Activated CD4-positive, alpha-beta T cell treated with anti-CD3 and anti-CD28 coated beads, Interleukin-2, amount 10 ng/mL, durations not matched to agents 7 days and 5 days (primary cell): Measurements from ENCODE around the gene HIPK1. TPM values are rescaled to one million over a fixed set of nuclear protein-coding genes. Genes with fewer than 3 reads are reported as not detected.
"Not testable (repeated sequence)": the region's sequence is repeated elsewhere in the genome, so short reads cannot be mapped to it uniquely, and the experiment has no call there.

Source experiments
- CTCF ChIA-PET: fragments of 350-600 bp; sonication (Branson Sonifier 250); formaldehyde crosslinking; loops from one replicate; lab custom pipeline; 2021; ENCODE audit warnings: antibody characterized with exemption; lab: Charles Lee
- POLR2A ChIA-PET: fragments of 350-600 bp; sonication (Branson Sonifier 250); formaldehyde crosslinking; loops from one replicate; lab custom pipeline; 2021; ENCODE audit warnings: antibody characterized with exemption; lab: Charles Lee
- DNase-seq: peaks from one replicate; pipeline ENCODE4 v3.0.0-alpha.2; 2020
- H3K27ac Mint-ChIP-seq: one replicate; pipeline ENCODE4 v1.8.0; 2021; ENCODE audit warnings: mild to moderate bottlenecking, moderate library complexity, mixed read lengths
- H3K27me3 Mint-ChIP-seq: one replicate; pipeline ENCODE4 v1.8.0; 2021; ENCODE audit warnings: mixed read lengths
- H3K36me3 Mint-ChIP-seq: one replicate; pipeline ENCODE4 v1.8.0; 2021; ENCODE audit warnings: low read depth, mixed read lengths
- H3K4me1 Mint-ChIP-seq: one replicate; pipeline ENCODE4 v1.8.0; 2021; ENCODE audit warnings: mixed read lengths
- H3K4me3 Mint-ChIP-seq: one replicate; pipeline ENCODE4 v1.8.0; 2021; ENCODE audit warnings: mild to moderate bottlenecking, moderate library complexity, mixed read lengths
- H3K9me3 Mint-ChIP-seq: one replicate; pipeline ENCODE4 v1.8.0; 2021; ENCODE audit warnings: mixed read lengths
- total RNA-seq, 2 experiments: library from RNA; stranded (reverse); gene quantifications; one replicate each; pipeline ENCODE4 v1.2.3, GENCODE V29; 2021

The HIPK1 gene
- total RNA-seq, 2 experiments from 2014 or later: 88.5 to 106 TPM

DNA sequence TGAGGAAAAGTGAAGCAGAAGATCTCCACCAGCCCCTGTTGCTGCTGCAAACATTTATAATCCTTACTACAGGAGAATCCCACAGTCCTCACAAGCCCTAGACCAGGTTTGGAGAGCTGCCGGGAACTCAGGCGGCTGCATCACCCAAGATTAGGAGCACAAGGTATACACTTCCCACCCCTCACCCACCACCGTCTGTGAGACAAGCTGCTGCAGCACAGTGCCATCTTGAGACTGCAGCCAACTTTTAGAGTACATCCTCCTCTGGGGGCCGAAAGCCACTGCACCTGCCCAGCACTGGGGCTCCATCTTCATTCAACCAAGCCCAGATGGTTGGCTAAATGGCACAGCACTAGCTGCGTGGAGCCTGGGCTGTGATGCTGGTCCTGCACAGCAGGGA is 63.9 kb downstream of the HIPK1 start:
- CTCF ChIA-PET: no interaction called here
- Mint-ChIP-seq H3K4me1 (no peaks in the 10 kb centered on the region), H3K27me3 (peaks cover 6% of the 10 kb centered on the region), H3K9me3 (peaks cover 22% of the 10 kb centered on the region), H3K4me3 (no peak overlapping the region), H3K27ac (no peak overlapping the region), H3K36me3 (peaks cover 5% of the 10 kb centered on the region)
- POLR2A ChIA-PET: no interaction called here
- DNase-seq: no peak

DNA sequence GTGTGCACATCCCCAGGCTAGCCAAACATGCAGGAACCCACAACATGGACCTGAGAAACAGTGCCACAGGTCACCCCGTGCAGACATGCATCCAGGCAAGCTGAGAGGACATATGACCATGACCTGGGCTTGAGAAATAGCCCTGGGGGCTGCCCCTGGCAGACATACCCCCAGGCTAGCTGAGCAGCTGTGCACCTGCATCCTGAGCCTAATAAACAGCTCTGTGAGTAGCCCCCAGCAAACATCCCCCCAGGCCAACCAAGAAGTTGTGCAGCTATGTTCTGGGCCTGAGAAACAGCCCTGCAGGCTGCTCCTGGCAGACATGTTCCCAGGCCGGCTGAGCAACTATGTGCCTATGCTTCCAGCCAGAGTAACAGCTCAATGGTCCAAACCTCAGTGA is 64.6 kb downstream of the HIPK1 start:
- ChIA-PET POLR2A (no interaction called here), CTCF (no interaction called here)
- H3K4me1 Mint-ChIP-seq: no peaks in the 10 kb centered on the region
- peaks cover 11% of the 10 kb centered on the region for H3K27me3 Mint-ChIP-seq
- peaks cover 22% of the 10 kb centered on the region for H3K9me3 Mint-ChIP-seq
- DNase-seq: no peak
- no peak overlapping the region for H3K4me3 Mint-ChIP-seq
- no peak overlapping the region for H3K27ac Mint-ChIP-seq
- H3K36me3 Mint-ChIP-seq: peaks cover 5% of the 10 kb centered on the region

DNA sequence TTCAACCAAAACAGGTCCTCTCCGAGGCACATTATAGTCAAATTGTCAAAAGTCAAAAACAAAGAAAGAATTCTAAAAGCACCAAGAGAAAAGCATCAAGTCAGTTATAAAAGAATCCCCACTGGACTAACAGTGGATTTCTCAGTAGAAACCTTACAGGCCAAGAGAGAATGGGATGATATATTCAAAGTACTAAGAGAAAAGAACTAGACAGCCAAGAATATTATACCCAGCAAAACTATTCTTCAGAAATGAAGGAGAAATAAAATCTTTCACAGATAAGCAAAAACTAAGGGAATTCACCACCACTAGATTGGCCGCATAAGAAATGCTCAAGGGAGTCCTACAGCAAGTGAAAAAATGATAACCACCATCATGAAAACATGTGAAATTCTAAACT is 66.3 kb downstream of the HIPK1 start:
- Mint-ChIP-seq H3K4me1 (no peaks in the 10 kb centered on the region), H3K27me3 (peaks cover 13% of the 10 kb centered on the region), H3K36me3 (peaks cover 5% of the 10 kb centered on the region), H3K9me3 (peaks cover 22% of the 10 kb centered on the region), H3K27ac (no peak overlapping the region), H3K4me3 (no peak overlapping the region)
- DNase-seq: no peak
- POLR2A ChIA-PET: no interaction called here
- CTCF ChIA-PET: no interaction called here

DNA sequence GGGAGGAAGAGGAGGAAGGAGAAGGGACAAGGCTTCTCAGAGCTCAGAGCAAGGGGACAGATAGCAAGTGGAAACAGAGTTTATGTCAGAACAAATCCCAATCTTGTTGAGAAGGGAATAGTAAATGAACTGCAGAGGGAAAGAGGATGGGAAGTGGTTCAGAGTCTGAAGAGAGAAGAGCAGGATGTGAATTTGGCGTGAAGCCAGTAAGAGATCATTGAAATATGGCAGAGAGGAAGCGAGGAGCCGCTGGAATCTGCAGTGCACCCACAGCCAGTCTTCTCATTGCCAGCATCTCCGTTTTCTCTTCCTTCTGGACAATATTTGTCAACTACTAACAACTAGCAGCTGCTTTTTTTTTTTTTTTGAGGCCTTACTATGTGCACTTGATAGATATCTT is 69.2 kb downstream of the HIPK1 start:
- H3K27me3 Mint-ChIP-seq: peaks cover 12% of the 10 kb centered on the region
- H3K9me3 Mint-ChIP-seq: peaks cover 19% of the 10 kb centered on the region
- H3K4me3 Mint-ChIP-seq: no peak overlapping the region
- H3K4me1 Mint-ChIP-seq: no peaks in the 10 kb centered on the region
- H3K27ac Mint-ChIP-seq: no peak overlapping the region
- CTCF ChIA-PET: interaction anchor here (0.6 kb wide), 1 partner anchor 216 kb away, joined by 5 read pairs; no protein-coding TSS in a partner anchor
- peaks cover 5% of the 10 kb centered on the region for H3K36me3 Mint-ChIP-seq
- DNase-seq: no peak
- POLR2A ChIA-PET: interaction anchor here (0.7 kb wide), 1 partner anchor 167 kb away, joined by 3 read pairs; no protein-coding TSS in a partner anchor

DNA sequence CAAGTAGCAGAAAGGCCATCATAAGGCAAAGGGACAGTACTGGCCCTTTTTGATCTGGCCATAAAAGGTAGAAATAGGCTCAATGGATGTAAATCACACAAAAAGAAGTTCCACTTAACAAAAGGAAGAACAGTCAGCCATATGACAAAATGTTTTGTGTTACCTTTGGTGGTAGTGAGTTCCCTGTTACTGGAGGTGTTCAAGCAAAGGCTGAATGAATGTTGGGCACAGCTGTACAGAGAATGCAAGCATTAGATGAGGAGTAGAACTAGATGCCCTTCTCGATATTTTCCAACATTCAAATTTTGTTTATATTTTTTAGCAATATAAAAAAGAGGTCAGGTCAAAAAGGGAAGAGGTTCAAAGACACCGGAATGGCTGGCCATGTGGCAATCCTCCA is 70.1 kb downstream of the HIPK1 start:
- Mint-ChIP-seq H3K27ac (no peak overlapping the region), H3K4me1 (no peaks in the 10 kb centered on the region), H3K9me3 (peaks cover 14% of the 10 kb centered on the region), H3K27me3 (peaks cover 13% of the 10 kb centered on the region), H3K36me3 (peaks cover 5% of the 10 kb centered on the region), H3K4me3 (no peak overlapping the region)
- DNase-seq: no peak
- ChIA-PET POLR2A (no interaction called here), CTCF (no interaction called here)

DNA sequence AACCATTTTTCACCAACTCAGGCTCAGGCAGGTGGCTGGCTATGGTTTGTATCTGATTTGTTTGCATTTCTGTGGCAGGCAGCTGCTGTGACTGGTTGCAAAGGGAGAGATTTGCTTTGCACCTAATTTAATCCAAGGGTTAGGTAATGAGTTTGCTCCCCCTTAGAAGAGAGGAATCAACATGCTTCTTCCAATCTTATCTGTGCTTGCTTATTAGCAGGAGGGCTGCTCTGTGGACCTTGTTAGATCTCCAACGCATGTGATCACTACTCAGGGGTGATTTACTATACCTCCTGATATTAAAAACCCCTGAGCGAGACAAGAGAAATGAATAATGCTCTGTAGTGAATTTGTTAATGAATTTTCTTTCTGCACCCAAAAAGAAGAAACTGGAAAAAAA is 70.7 kb downstream of the HIPK1 start:
- Mint-ChIP-seq H3K36me3 (peaks cover 5% of the 10 kb centered on the region), H3K4me1 (no peaks in the 10 kb centered on the region), H3K27ac (no peak overlapping the region), H3K9me3 (peaks cover 10% of the 10 kb centered on the region), H3K4me3 (no peak overlapping the region), H3K27me3 (peaks cover 13% of the 10 kb centered on the region)
- ChIA-PET POLR2A (no interaction called here), CTCF (no interaction called here)
- no peak for DNase-seq

DNA sequence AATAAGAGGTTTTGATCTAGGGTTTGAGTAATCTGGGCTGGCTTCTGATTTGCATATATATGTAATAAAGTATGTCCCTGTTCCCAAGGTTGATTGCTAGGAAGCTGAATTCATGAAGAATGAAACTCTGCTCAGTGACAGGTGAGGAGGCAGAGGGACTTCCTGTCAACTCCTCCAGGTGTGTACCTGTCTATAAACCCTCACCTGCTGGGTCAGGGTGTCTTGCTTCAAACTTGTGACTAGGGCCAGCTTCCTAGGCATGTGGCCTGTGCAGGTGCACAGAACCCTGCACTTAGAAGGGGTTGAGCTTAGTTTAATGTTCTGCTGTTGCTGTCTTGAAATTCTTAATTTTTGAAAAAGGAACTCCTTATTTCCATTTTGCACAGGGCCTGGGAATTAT is 71.3 kb downstream of the HIPK1 start:
- POLR2A ChIA-PET: no interaction called here
- CTCF ChIA-PET: no interaction called here
- no peak overlapping the region for H3K27ac Mint-ChIP-seq

DNA sequence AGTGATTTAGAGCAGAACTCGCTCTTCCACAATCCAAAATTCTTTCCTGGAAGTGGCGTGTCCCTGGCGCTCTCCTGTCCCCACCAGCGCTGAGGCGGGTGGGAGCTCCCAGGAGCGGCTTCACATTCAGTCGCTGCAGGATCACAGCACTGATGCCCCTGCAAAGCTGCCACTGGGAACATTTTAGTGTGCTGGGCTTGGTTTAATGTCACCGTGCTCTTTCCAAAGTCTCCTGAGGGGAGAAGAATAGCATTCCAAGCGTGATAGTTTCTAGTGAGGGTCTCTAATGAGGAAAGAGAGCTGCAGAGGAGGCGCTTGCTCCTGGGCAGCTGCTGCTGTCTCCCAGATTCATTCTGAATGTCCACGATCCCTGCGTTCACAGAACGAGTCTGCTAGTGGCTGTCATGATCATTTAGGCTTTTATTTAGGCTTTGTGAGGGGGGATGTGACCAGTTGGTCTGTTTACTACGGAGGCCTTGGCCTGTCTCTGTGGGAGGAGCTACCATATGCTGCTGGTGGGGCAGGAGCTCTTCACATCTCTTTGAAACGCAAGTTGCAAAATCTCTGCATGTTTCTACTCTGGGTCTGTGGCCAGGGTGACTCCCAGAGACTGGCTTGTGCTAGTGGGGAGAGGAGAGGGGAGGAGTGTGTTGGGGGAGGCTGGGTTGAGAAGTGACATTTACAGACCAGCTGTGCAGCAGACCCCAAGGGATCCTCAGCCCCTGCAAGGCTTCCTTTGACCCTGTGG is 73.5 kb downstream of the HIPK1 start:
- DNase-seq: no peak
- Mint-ChIP-seq H3K4me3 (no peak overlapping the region), H3K27ac (no peak overlapping the region), H3K27me3 (peaks cover 11% of the 10 kb centered on the region), H3K9me3 (no peaks in the 10 kb centered on the region), H3K36me3 (no peaks in the 10 kb centered on the region), H3K4me1 (no peaks in the 10 kb centered on the region)
- CTCF ChIA-PET: no interaction called here
- POLR2A ChIA-PET: no interaction called here

More for the DNA sequence above, 71.3 kb downstream of the HIPK1 start:
- Mint-ChIP-seq H3K4me3 (no peak overlapping the region), H3K36me3 (peaks cover 2% of the 10 kb centered on the region), H3K9me3 (peaks cover 6% of the 10 kb centered on the region), H3K4me1 (no peaks in the 10 kb centered on the region), H3K27me3 (peaks cover 13% of the 10 kb centered on the region)
- DNase-seq: no peak

DNA sequence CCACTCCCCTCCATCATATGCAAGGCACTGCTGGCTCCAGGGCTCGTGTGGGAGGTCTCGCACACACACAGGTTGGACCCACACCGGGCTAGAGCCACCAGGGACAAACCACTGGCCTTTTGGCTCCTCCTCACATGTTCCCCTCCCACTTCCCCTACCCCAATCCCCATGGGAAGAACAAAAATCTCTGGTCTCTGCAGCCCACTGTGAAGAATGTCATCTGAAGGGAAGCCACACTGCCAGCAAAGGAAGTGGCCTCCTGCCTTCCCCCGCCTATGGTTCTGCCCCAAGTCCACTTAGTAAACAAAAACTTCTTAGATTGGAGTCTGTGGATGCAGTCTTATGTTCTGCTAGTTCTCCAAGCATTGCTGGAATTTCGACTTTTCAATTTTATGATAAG is 74.3 kb downstream of the HIPK1 start:
- no peak for DNase-seq
- Mint-ChIP-seq H3K4me1 (no peaks in the 10 kb centered on the region), H3K4me3 (no peak overlapping the region), H3K9me3 (no peaks in the 10 kb centered on the region), H3K27ac (peak overlapping the region; percentile 4), H3K36me3 (no peaks in the 10 kb centered on the region), H3K27me3 (peaks cover 8% of the 10 kb centered on the region)
- CTCF ChIA-PET: interaction anchor here (0.8 kb wide), 1 partner anchor 31 kb away, joined by 3 read pairs; no protein-coding TSS in a partner anchor
- POLR2A ChIA-PET: no interaction called here

DNA sequence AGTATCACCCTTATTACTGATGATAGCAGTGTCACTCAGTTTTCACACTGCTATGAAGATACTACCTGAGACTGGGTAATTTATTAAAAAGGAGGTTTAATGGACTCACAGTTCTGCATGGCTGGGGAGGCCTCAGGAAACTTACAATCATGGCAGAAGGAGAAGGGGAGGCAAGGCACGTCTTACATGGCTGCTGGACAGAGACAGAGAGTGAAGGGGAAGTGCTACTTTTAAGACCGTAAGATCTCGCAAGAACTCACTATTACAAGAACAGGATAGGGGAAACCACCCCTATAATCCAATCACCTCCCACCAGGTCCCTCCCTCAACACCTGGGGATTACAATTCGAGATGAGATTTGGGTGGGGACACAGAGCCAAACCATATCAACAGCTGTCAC is 77.7 kb downstream of the HIPK1 start:
- H3K9me3 Mint-ChIP-seq, H3K4me3 Mint-ChIP-seq, POLR2A ChIA-PET, H3K4me1 Mint-ChIP-seq, DNase-seq, H3K27ac Mint-ChIP-seq, H3K36me3 Mint-ChIP-seq: not testable (repeated sequence)
- H3K27me3 Mint-ChIP-seq: peaks cover 12% of the 10 kb centered on the region
- CTCF ChIA-PET: interaction anchor here (0.6 kb wide), 1 partner anchor 289 kb away, joined by 3 read pairs; no protein-coding TSS in a partner anchor

DNA sequence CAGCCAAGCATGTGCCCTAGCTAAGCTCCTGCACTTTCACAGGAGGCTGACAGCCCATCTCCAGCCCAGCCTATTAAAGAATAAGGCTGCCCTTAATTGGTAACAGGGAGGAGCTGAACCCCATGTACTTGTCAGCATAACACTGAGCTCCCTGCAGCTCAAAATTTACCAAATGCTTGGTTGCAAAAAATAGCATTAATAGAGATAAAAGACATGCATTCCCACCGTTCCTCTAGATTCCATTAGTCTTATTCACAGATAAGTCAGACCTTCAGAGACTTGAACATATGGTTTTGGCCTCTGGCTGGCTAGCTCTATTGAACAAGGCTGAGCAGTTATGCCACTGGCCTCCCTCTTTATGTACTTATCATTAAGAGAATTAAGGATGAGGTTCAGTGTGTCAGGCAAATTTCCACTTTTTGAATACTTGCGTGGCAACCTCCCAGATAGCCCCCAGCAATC is 79.4 kb downstream of the HIPK1 start:
- Mint-ChIP-seq H3K4me1 (no peaks in the 10 kb centered on the region), H3K27ac (no peak overlapping the region), H3K27me3 (peaks cover 11% of the 10 kb centered on the region), H3K4me3 (no peak overlapping the region), H3K9me3 (no peaks in the 10 kb centered on the region), H3K36me3 (no peaks in the 10 kb centered on the region)
- DNase-seq: no peak
- CTCF ChIA-PET: interaction anchor here (0.6 to 1.1 kb wide), 2 partner anchors 164 to 1160 kb away, joined by 3 to 4 read pairs; no protein-coding TSS in a partner anchor
- POLR2A ChIA-PET: no interaction called here

DNA sequence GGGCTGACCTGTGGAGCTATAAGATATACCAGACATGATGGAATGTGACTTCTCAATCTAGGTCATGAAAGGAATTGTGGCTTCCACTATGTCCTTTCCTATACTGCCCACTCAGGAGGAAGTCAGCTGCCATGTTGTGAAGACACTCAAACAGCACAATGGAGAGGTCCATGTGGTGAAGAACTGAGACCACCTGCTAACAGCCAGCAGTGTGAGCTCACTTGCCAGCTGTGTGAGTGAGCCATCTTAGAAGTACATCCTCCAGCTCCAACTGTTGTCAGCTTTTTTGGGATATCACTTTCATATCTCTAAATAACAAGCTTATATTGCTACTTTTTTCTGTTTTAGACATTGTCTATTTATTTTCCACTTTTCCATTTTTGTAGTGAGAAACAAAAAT is 79.9 kb downstream of the HIPK1 start:
- POLR2A ChIA-PET: no interaction called here
- Mint-ChIP-seq H3K27me3 (peaks cover 11% of the 10 kb centered on the region), H3K36me3 (no peaks in the 10 kb centered on the region), H3K4me1 (no peaks in the 10 kb centered on the region), H3K27ac (no peak overlapping the region), H3K4me3 (no peak overlapping the region), H3K9me3 (no peaks in the 10 kb centered on the region)
- CTCF ChIA-PET: interaction anchor here (1.1 kb wide), 1 partner anchor 164 kb away, joined by 3 read pairs; no protein-coding TSS in a partner anchor
- no peak for DNase-seq

DNA sequence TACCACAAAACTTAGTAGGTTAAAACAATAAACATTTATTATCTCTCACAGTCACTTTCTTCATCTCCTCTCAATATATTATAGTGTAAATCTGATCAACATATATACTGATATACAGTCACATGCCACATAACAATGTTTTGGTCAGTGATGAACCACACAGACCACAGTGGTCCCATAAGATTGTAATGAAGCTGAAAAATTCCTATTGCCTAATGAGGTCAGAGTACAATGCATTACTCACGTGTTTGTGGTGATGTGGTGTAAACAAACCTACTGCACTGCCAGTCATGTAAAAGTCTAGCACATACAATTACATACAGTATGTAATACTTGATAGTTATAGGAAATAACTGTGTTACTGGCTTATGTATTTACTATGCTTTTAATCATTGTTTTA is 80.3 kb downstream of the HIPK1 start:
- H3K9me3 Mint-ChIP-seq: no peaks in the 10 kb centered on the region

More for the DNA sequence above, 80.3 kb downstream of the HIPK1 start:
- Mint-ChIP-seq H3K4me1 (no peaks in the 10 kb centered on the region), H3K36me3 (no peaks in the 10 kb centered on the region), H3K4me3 (no peak overlapping the region), H3K27ac (no peak overlapping the region), H3K27me3 (peaks cover 11% of the 10 kb centered on the region)
- no peak for DNase-seq
- ChIA-PET POLR2A (no interaction called here), CTCF (interaction anchor here (1.1 kb wide), 1 partner anchor 163 kb away, joined by 3 read pairs; no protein-coding TSS in a partner anchor)
